ENCODE measurements around the gene CEBPG.

DNA sequence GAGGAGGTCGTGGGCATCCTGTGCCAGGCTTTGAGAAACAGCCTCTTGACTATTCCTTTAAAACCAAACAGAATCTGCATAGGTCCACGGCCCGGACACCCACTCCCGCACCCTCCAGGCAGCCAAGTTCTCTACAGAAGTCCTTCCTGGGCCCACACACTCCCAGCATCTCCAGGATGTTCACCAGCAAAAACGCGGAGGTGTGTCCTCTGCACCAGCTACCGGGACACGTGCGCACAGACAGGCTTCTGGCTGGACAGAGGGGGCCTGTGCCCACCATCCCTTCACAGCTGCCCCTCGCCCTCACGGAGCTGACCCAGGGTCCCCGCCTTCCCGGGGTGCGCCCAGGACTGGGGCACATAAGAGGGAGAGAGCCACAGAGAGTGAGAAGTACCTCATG is 44.2 kb downstream of the CEBPG start:
- TF ChIP-seq RAD21 (CRISPR knock-in tag; conservative IDR thresholded peaks at IDR 0.05 in 1 of 2, IDR thresholded peaks at IDR 0.05 in 1 of 2) (no peak), CTCF (IDR thresholded peaks at IDR 0.05 in 2 of 3, conservative IDR thresholded peaks at IDR 0.05 in 1 of 3; ENCODE audit: insufficient read depth in 2 of 3, low read depth in 1 of 3, low read length in 3 of 3) (no peak), KAT7 (CRISPR knock-in tag; IDR thresholded peaks at IDR 0.05; ENCODE audit: borderline replicate concordance) (no peak), BRCA1 (IDR thresholded peaks at IDR 0.05) (no peak), BRCA1 (CRISPR knock-in tag; IDR thresholded peaks at IDR 0.05) (no peak), MYNN (IDR thresholded peaks at IDR 0.05) (no peak), MYNN (CRISPR knock-in tag; IDR thresholded peaks at IDR 0.05) (no peak), POLR2A (conservative IDR thresholded peaks at IDR 0.05) (no peak), MEIS2 (IDR thresholded peaks at IDR 0.05; ENCODE audit: partially characterized antibody) (no peak), SIN3A (IDR thresholded peaks at IDR 0.05; ENCODE audit: borderline replicate concordance in 2 of 2, control insufficient read depth in 1 of 2, low read depth in 2 of 2, low read length in 2 of 2) (no peak), RBM17 (IDR thresholded peaks at IDR 0.05; ENCODE audit: borderline replicate concordance, low read depth, low read length) (no peak), FOSL1 (tag; conservative IDR thresholded peaks at IDR 0.05) (no peak)
- TF ChIP-seq, protein P1, sequence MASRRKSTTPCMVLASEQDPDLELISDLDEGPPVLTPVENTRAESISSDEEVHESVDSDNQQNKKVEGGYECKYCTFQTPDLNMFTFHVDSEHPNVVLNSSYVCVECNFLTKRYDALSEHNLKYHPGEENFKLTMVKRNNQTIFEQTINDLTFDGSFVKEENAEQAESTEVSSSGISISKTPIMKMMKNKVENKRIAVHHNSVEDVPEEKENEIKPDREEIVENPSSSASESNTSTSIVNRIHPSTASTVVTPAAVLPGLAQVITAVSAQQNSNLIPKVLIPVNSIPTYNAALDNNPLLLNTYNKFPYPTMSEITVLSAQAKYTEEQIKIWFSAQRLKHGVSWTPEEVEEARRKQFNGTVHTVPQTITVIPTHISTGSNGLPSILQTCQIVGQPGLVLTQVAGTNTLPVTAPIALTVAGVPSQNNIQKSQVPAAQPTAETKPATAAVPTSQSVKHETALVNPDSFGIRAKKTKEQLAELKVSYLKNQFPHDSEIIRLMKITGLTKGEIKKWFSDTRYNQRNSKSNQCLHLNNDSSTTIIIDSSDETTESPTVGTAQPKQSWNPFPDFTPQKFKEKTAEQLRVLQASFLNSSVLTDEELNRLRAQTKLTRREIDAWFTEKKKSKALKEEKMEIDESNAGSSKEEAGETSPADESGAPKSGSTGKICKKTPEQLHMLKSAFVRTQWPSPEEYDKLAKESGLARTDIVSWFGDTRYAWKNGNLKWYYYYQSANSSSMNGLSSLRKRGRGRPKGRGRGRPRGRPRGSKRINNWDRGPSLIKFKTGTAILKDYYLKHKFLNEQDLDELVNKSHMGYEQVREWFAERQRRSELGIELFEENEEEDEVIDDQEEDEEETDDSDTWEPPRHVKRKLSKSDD (conservative IDR thresholded peaks at IDR 0.05; ENCODE audit: low read length), result no peak

Measured in K562 (cell line).